ENCODE measurements around the gene BEGAIN. TPM values are rescaled to one million over a fixed set of nuclear protein-coding genes. Genes with fewer than 3 reads are reported as not detected.

Gene BEGAIN
- polyA plus RNA-seq, 1 donor from 2014 or later, result 10.9 TPM

DNA sequence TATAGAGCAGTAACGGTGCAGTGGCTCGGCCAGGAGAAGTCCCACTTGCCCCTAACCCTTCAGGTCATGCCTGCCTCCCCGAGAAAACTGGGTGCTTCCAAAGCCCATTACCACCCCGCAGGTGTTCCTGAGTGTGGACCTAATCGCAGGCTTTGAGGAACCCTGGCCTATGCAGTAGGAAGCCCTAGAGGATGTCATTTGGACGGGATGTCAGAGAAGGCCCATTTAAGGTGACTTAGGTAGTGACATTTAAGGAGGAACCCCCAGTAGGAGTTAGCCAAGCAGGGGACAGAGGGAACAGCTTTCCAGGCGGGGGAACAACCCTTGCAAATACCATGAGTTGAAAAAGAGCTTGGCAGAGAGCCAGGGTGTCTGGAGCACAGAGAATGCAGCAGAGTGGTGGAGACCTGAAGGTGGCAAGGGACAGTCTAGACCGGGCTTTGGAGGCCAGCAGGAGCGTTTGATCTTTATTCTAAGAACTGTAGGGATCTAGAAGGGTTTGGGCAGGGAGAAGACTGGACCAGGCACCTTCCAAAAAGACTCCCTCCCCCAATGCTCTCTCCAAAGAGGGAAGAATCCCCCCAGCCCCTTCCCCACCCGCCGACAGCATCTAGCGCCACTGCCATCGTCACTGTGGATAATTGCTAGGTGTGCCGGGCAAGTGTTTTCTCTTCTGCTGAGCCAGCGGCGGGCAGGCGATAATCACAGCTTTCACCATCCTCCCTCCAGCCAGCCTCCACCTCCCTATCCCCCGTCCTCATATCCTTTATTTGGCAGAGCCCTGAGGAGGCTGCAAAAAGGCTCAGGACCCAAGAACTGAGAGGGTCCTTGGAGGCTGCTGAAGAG, 33.3 kb upstream of the BEGAIN start:
- H3K9me2 ChIP-seq (ENCODE audit: insufficient read depth, low read length), result no peaks in the 10 kb centered on the region
- no peak overlapping the region for H3K9ac ChIP-seq (ENCODE audit: low read length)

DNA sequence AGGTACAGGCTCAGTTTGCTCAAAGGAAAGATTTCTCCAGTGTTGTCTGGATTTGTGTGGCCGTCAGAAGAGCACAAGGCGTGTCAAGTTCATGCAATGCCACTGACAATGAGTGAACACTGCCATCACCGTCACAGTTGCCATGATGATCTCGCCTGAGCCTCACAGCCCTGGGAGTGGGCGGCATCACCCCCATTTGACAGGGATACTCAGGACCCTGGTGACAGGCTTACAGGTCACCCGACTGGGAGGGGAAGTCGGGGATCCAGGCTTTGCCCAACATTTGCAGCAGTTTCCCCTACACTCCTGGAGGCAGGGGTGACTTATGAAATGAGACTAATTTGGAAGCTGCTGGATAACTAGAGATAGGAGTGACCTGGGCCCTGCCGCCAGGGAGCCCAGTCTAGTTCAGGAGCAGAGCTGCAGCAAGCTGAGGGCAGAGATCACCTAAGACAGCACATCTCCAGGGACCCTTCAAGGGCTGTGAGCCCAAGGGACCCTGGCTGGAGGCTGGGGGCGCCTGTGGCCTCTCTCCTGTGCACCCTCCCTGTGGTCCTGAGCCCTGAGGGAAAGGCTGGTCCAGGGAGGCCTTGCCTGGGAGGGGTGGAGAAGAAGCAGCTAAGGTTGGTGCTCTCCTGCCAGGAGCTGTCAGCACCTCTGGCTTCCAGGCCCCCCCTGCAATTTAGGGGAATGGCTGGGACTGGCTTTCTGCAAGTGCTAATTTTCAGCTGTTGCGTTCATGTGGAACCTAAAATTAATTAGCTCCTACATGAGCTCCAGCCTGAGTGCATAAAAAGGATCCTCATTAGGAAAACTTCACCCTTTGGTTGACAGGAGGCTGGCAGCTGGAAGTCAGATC, 32.4 kb upstream of the BEGAIN start:
- H3F3A ChIP-seq (ENCODE audit: insufficient read depth, low read length, poor library complexity, severe bottlenecking), result no peaks in the 10 kb centered on the region
- H4K20me1 ChIP-seq (ENCODE audit: insufficient read depth), result no peaks in the 10 kb centered on the region
- no peak overlapping the region for H3K9ac ChIP-seq (ENCODE audit: low read length)
- H2AFZ ChIP-seq (ENCODE audit: low read depth, low read length), result no peak overlapping the region
- no peak overlapping the region for H3K4me2 ChIP-seq (ENCODE audit: low read length)
- no peak overlapping the region for H3K27ac ChIP-seq (ENCODE audit: low read length)
- TF ChIP-seq TAF1 (IDR thresholded peaks at IDR 0.05; ENCODE audit: low read depth) (no peak), EP300 (conservative IDR thresholded peaks at IDR 0.05; ENCODE audit: poor library complexity, severe bottlenecking) (no peak), MXI1 (conservative IDR thresholded peaks at IDR 0.05; ENCODE audit: poor library complexity, severe bottlenecking) (no peak), CTCF (IDR thresholded peaks at IDR 0.05; ENCODE audit: poor library complexity, severe bottlenecking) (no peak), EZH2 (IDR thresholded peaks at IDR 0.05; ENCODE audit: borderline replicate concordance, insufficient read depth, low read length, poor library complexity, severe bottlenecking) (no peak)
- TF ChIP-seq, protein P1, sequence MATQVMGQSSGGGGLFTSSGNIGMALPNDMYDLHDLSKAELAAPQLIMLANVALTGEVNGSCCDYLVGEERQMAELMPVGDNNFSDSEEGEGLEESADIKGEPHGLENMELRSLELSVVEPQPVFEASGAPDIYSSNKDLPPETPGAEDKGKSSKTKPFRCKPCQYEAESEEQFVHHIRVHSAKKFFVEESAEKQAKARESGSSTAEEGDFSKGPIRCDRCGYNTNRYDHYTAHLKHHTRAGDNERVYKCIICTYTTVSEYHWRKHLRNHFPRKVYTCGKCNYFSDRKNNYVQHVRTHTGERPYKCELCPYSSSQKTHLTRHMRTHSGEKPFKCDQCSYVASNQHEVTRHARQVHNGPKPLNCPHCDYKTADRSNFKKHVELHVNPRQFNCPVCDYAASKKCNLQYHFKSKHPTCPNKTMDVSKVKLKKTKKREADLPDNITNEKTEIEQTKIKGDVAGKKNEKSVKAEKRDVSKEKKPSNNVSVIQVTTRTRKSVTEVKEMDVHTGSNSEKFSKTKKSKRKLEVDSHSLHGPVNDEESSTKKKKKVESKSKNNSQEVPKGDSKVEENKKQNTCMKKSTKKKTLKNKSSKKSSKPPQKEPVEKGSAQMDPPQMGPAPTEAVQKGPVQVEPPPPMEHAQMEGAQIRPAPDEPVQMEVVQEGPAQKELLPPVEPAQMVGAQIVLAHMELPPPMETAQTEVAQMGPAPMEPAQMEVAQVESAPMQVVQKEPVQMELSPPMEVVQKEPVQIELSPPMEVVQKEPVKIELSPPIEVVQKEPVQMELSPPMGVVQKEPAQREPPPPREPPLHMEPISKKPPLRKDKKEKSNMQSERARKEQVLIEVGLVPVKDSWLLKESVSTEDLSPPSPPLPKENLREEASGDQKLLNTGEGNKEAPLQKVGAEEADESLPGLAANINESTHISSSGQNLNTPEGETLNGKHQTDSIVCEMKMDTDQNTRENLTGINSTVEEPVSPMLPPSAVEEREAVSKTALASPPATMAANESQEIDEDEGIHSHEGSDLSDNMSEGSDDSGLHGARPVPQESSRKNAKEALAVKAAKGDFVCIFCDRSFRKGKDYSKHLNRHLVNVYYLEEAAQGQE (IDR thresholded peaks at IDR 0.05; ENCODE audit: borderline replicate concordance), result no peak
- H3K36me3 ChIP-seq (ENCODE audit: insufficient read depth, low read length), result no peaks in the 10 kb centered on the region
- no peak overlapping the region for H3K4me3 ChIP-seq (ENCODE audit: low read length)
- H3K9me3 ChIP-seq (ENCODE audit: low read length), result no peaks in the 10 kb centered on the region
- H3K9me2 ChIP-seq (ENCODE audit: insufficient read depth, low read length), result no peaks in the 10 kb centered on the region
- H3K79me2 ChIP-seq (replicated peaks; ENCODE audit: insufficient read depth, low read length), result no peaks in the 10 kb centered on the region
- H3K27me3 ChIP-seq (ENCODE audit: insufficient read depth, low read depth, low read length), result no peaks in the 10 kb centered on the region

More for the DNA sequence above, 33.3 kb upstream of the BEGAIN start:
- Histone ChIP-seq H3K27me3 (ENCODE audit: insufficient read depth, low read depth, low read length) (no peaks in the 10 kb centered on the region), H3F3A (ENCODE audit: insufficient read depth, low read length, poor library complexity, severe bottlenecking) (no peaks in the 10 kb centered on the region), H3K4me2 (ENCODE audit: low read length) (no peak overlapping the region), H3K27ac (ENCODE audit: low read length) (no peak overlapping the region), H3K36me3 (ENCODE audit: insufficient read depth, low read length) (no peaks in the 10 kb centered on the region), H3K9me3 (ENCODE audit: low read length) (no peaks in the 10 kb centered on the region), H2AFZ (ENCODE audit: low read depth, low read length) (no peak overlapping the region), H3K79me2 (replicated peaks; ENCODE audit: insufficient read depth, low read length) (no peaks in the 10 kb centered on the region), H4K20me1 (ENCODE audit: insufficient read depth) (no peaks in the 10 kb centered on the region), H3K4me3 (ENCODE audit: low read length) (no peak overlapping the region)
- no peak for TF ChIP-seq EZH2 (IDR thresholded peaks at IDR 0.05; ENCODE audit: borderline replicate concordance, insufficient read depth, low read length, poor library complexity, severe bottlenecking)
- TF ChIP-seq, protein P1 (IDR thresholded peaks at IDR 0.05; ENCODE audit: borderline replicate concordance), result no peak
- no peak for TF ChIP-seq TAF1 (IDR thresholded peaks at IDR 0.05; ENCODE audit: low read depth)
- TF ChIP-seq POLR2AphosphoS5 (IDR thresholded peaks at IDR 0.05), result no peak
- TF ChIP-seq SMC3 (conservative IDR thresholded peaks at IDR 0.05; ENCODE audit: poor library complexity), result no peak
- TF ChIP-seq MXI1 (conservative IDR thresholded peaks at IDR 0.05; ENCODE audit: poor library complexity, severe bottlenecking), result no peak
